VCaP (cell line): ENCODE data around the gene TXNDC15.
"Not testable (repeated sequence)": the region's sequence is repeated elsewhere in the genome, so short reads cannot be mapped to it uniquely, and the experiment has no call there.

ENCODE experiments used
- H3K27ac ChIP-seq: fragments of 450-650 bp; 2 replicates; pipeline ENCODE4 v1.5.1; 2017
- TF ChIP-seq, protein P1 (sequence below): fragments of 450-650 bp; conservative IDR thresholded peaks from 2 replicates; pipeline ENCODE4 v1.5.1; 2017; ENCODE audit warnings: mild to moderate bottlenecking, moderate library complexity

The TXNDC15 gene, protein sequence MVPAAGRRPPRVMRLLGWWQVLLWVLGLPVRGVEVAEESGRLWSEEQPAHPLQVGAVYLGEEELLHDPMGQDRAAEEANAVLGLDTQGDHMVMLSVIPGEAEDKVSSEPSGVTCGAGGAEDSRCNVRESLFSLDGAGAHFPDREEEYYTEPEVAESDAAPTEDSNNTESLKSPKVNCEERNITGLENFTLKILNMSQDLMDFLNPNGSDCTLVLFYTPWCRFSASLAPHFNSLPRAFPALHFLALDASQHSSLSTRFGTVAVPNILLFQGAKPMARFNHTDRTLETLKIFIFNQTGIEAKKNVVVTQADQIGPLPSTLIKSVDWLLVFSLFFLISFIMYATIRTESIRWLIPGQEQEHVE

DNA sequence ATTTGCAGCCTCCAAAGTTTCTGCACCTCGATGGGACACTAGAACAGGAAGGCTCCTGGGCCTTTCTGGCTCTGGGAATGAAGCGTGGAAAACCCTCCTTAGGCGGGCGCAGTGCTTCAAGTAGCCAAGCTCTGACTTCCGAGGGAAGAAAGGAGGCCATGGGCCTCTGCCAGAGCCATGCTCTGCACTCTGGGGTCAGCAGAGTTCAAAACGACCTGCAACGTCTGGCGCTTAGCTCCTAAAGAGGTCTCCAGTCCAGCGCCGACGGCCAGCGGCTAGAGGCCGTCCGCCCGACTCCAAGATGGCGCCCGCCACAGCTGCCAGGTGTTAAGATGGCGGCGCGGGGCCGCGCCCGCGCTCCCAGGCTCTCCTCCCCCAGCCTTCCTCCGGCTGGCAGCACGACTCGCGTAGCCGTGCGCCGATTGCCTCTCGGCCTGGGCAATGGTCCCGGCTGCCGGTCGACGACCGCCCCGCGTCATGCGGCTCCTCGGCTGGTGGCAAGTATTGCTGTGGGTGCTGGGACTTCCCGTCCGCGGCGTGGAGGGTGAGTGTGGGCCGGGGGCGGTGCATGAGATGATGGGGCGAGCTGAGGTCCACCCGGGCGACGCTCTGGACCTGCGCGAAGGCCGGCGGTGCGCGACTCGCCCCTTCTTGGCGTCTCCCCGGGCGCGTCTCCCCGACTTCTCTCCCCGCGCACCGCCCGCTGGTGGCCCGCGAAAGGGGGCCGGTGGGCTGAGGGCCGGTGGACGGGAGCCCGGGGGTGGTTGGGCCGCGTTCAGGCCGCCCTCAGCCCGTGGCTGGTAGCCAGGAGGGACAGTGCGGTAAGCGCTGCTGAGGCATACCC is at the start of gene TXNDC15:
Gene TXNDC15, plus strand, starts transcription at position 385 of the 844 bp plus-strand sequence. Its CDS starts 57 bp downstream, at position 442.
- TF ChIP-seq, protein P1, sequence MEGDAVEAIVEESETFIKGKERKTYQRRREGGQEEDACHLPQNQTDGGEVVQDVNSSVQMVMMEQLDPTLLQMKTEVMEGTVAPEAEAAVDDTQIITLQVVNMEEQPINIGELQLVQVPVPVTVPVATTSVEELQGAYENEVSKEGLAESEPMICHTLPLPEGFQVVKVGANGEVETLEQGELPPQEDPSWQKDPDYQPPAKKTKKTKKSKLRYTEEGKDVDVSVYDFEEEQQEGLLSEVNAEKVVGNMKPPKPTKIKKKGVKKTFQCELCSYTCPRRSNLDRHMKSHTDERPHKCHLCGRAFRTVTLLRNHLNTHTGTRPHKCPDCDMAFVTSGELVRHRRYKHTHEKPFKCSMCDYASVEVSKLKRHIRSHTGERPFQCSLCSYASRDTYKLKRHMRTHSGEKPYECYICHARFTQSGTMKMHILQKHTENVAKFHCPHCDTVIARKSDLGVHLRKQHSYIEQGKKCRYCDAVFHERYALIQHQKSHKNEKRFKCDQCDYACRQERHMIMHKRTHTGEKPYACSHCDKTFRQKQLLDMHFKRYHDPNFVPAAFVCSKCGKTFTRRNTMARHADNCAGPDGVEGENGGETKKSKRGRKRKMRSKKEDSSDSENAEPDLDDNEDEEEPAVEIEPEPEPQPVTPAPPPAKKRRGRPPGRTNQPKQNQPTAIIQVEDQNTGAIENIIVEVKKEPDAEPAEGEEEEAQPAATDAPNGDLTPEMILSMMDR, result no peak
- peak within 1 kb of the TSS; percentile 96 for H3K27ac ChIP-seq

- no peak overlapping the region for H3K27ac ChIP-seq
- TF ChIP-seq, protein P1, result no peak
Measured at GRCh38 chr5:134824681-134825080, 49.5 kb upstream of the TXNDC15 start.

DNA sequence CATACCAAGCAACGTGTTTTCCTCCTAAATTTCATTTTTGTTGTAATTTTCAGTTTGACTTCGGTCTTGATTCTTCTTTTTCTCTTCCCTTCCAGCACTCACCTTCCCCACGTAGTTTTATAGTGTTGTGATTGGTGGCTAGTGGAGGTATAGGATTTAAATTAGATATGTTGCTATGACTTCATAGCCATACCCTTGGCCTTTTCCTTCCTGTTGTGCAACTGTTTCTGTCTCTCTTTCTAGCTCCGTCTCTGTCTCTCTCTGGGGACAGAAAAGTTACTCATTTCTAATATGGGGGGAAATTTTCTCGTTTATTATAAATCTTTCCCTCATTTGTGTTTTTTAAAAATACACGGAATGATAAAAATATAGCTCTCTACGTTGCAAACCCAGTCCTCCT is 49.0 kb upstream of the TXNDC15 start:
- TF ChIP-seq, protein P1, result no peak

DNA sequence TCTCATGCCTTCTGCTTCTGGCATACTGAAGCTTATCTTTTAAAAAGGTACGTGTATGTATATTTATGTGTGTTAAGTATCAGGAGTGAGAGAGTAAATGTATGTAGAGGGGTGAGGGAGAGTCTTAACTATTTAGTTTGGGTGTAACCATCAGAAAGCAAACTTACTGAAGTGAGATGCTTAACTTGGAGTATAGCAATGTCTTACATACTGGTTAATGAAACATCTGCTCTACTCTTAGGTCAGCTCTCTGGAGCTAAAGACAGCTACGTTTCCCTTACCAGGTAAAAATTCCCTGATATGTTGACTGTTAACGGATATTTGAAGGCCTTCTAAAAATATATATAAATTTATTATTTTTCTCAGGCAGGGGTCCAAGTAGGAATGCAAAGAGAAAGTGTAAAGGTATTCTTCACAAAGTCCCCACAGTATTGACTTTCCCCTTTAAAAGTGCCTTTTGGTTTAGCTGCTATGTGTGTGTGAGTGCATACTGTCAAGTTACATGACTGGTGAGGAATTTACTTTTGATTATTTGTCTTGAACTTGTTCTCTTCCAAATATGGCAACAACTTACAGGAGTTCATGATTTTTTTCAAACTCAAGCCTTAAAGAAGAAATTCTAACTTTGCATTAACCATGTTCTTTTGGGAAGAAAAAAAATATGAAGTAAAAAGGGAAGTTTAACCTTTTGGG is 40.7 kb upstream of the TXNDC15 start:
- TF ChIP-seq, protein P1, result no peak
- no peak overlapping the region for H3K27ac ChIP-seq

More for the DNA sequence above, 49.0 kb upstream of the TXNDC15 start:
- H3K27ac ChIP-seq, result no peak overlapping the region

GRCh38 chr5:134835623-134836022 is 38.5 kb upstream of the TXNDC15 start:
- TF ChIP-seq, protein P1, result no peak
- no peak overlapping the region for H3K27ac ChIP-seq

- TF ChIP-seq, protein P1, result no peak
- no peak overlapping the region; the same call in 1 of the 2 replicates for H3K27ac ChIP-seq
Measured at GRCh38 chr5:134837530-134838181, 36.5 kb upstream of the TXNDC15 start.

DNA sequence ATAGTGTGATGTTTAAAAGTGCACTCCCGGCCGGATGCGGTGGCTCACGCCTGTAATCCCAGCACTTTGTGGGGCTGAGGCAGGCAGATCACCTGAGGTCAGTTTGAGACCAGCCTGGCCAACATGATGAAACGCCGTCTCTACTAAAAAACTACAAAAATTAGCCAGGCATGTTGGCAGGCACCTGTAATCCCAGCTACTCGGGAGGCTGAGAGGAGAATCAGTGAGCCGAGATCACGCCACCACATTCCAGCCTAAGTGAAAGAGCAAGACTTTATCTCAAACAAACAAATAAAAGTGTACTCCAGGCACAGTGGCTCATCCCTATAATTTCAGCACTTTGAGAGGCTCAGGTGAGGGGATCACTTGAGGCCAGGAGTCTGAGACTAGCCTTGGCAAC is 35.8 kb upstream of the TXNDC15 start:
- H3K27ac ChIP-seq, result not testable (repeated sequence)
